Measurements from ENCODE around the gene ACSL4.
"Not testable (repeated sequence)": the region's sequence is repeated elsewhere in the genome, so short reads cannot be mapped to it uniquely, and the experiment has no call there.

Gene ACSL4

DNA sequence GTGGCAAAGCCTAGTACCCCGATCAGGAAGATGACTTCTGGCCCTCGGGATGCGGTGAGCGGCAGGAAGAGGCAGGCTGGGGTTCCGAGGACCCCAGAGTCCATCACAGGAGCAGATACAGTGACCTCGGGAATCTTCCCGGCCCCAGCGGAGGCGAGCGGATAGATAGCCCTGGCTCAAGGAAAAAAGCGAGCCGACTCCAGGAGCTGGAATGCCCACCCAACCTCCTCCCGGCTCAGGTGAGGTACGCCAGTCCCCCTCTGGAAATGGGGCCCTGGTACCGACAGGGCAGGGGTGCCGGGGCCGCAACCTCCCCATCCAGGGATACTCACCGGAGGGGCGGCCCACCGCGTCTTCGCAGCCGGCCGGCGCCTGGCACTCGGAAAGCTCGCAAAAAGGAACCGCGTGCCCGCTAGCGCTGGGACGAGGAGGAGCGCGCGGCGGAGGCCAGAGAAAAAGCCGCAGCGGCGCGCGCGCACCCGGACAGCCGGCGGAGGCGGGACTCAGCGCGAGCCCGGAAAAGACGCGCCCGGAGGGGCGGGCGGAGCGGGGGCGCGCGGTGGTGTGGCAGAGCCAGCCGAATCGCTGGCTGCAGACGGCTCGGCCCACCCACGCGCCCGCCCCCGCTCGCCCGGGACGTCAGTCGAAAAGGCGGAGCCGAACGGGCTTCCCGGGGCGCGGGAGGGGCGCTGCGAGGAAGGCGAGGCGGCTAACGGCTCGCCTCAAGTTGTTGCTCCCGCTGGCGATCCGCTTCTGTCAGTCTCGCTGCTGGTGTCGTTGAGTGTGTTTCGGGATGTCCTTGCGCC, at the start of gene ACSL4:
Gene ACSL4 (minus strand): TSS at position 451 of the 806 bp plus-strand sequence. CDS start 49,894 bp downstream, outside the sequence.
- peak; percentile 71 for DNase-seq (ENCODE audit: low read depth)

DNA sequence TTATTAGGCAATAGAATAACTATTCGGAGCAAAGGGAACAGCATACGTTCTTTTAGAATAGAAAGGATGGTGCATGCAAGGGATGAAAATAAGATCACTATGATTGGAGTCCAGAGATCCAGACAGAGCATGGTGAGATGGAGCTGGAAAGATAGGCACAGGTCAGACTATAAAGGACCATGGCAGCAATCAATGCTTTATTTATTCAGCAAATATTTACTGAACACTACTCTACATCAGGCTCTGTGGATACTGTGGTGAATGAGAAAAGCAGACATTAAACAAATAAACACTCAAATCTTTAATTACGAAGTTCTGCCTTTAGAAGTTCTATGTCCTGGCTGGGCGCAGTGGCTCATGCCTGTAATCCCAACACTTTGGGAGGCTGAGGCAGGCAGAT, 44.7 kb upstream of the ACSL4 start:
- no peak for DNase-seq (ENCODE audit: low read depth)

DNA sequence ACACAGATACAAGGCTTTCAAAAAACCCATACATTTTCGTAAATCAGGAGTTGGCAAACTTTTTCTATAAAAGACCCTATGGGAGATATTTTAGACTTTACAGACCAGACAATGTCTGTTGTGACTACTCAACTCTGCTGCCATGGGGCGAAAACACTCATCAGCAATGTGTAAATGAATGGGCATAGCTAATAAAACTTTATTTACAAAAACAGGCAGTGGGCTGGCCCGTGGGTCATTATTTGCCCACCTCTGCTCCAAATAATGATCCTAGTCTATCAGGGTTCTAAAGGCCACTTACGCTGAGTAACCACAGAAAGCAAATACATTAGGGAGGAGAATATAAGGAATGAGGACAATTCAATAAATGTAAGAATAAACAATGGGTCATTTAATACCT, 43.9 kb upstream of the ACSL4 start:
- no peak for DNase-seq (ENCODE audit: low read depth)

DNA sequence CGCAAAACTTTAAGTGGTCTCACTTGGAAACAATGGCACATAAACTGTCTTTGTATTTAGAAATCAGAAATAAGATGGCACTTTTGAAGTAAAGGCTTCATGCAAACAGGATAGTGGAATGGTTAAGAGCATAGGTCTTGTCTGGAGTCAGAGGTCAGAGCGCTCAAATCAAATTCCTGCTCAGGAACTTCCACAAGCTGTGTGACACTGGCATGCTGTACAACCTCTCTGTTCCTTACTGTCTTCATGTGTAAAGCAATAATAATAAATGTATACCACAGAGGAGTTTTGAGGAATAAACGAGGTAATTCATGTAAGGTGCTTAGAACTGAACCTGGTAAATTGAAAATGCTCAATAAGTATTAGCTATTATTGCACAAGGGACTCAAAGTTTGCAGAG, 43.4 kb upstream of the ACSL4 start:
- no peak for DNase-seq (ENCODE audit: low read depth)

DNA sequence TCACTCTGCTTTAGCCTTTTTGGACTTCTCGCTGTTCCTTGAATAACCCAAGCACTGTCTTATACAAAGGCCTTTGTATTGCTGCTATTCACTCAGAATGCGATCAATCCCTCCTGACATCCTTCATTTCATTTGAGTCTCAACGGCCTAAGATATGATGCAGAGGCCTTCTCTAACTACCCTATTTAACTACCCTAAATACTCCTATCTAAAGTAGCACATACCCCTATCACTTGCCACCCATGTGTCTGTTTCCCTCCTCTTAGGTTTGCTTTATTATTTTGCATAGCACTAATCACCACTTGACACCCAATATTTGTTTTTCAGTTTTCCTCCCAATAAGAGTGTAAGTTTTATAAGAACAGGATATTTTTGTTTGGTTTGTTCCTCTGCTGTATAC, 42.3 kb upstream of the ACSL4 start:
- no peak for DNase-seq (ENCODE audit: low read depth)

GRCh38 chrX:109774706-109775105, 41.6 kb upstream of the ACSL4 start:
- DNase-seq (ENCODE audit: low read depth): no peak

DNA sequence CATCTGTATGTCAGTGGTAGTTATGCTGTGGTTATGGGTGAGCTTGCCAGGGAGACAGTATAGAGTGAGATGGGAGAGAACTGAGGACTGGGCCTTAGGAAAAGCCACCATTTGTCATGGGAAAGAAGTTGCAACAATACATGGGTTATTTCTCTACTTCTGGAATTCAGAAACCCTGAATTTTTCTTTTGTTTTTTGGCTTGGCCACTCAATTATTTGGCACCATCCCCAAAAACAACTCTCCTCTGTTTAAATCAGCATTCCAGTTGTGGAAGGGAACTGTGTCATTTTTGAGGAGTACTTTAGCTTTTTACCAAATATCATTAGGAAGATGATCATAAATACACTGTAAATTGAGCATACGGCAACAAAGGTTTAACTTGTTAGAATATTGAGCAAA, 41.1 kb upstream of the ACSL4 start:
- DNase-seq (ENCODE audit: low read depth): no peak

DNA sequence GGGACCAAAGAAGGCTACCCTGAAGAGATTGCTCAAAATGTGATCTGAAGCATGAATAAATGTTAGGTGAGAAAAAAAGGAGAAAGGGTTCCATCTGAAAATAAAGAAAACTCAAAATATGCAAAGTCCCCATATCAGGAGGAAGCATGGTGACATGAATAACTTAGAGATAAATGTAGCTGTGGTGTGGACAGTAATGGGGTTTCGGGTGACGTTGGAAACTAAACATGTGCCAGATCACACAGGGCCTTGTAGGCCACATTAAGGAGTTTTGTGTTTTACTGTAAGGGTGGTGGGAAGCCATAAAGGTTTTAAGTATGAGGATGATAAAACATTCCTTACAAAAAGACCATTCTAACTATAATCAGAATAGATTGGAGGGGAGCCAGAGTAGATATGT, 40.3 kb upstream of the ACSL4 start:
- no peak for DNase-seq (ENCODE audit: low read depth)

GRCh38 chrX:109770780-109771179, 37.7 kb upstream of the ACSL4 start:
- no peak for DNase-seq (ENCODE audit: low read depth)

- no peak for DNase-seq (ENCODE audit: low read depth)
Observed at GRCh38 chrX:109760922-109761250, 27.8 kb upstream of the ACSL4 start.

GRCh38 chrX:109760209-109760921, 27.3 kb upstream of the ACSL4 start:
- DNase-seq (ENCODE audit: low read depth): no peak

- no peak for DNase-seq (ENCODE audit: low read depth)
Observed at GRCh38 chrX:109753256-109753655, 20.2 kb upstream of the ACSL4 start.

DNA sequence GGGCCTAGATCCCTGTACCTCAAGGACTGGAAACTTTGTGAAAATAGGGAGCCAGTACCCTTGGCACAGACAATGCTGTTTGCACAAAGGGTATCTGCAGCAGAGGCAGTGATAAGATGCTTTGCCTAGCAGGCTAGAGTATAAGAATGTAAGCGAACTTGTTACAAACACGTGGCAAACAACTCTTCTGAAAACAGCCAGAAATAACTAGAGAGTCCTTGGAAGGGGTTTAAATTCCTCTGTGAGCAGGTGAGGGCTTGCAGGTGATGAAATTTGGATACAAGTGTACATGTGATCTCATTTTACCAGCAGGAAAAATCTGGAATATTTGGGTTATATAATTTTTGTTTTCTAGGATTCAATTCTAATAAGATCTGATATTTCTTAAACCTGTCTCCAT, 18.6 kb upstream of the ACSL4 start:
- DNase-seq (ENCODE audit: low read depth): no peak

- no peak for DNase-seq (ENCODE audit: low read depth)
Observed at GRCh38 chrX:109749207-109749606, 16.1 kb upstream of the ACSL4 start.

GRCh38 chrX:109747681-109748080, 14.6 kb upstream of the ACSL4 start:
- no peak for DNase-seq (ENCODE audit: low read depth)

- DNase-seq (ENCODE audit: low read depth): no peak
Observed at GRCh38 chrX:109742722-109743121, 9.7 kb upstream of the ACSL4 start.

GRCh38 chrX:109740896-109741295, 7.8 kb upstream of the ACSL4 start:
- DNase-seq (ENCODE audit: low read depth): not testable (repeated sequence)

DNA sequence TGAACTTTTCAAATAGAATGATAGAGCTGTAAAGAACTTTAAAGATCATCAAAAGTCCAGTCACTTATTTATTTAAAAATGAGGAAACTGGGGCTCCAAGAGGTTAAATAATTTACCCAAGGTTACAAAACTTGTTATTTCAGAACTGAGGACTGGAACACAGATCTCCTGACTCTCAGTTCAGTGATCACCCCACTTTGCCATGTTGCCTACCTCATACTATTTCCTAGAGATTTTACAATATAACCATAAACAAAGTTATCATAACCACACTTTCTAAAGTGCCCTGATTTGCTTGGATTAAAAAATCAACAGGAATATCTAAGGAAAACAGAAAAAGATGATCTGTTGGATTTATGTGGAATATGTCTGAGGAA, 7.4 kb upstream of the ACSL4 start:
- DNase-seq (ENCODE audit: low read depth): no peak

- DNase-seq (ENCODE audit: low read depth): no peak
Observed at GRCh38 chrX:109739625-109740432, 6.8 kb upstream of the ACSL4 start.

DNA sequence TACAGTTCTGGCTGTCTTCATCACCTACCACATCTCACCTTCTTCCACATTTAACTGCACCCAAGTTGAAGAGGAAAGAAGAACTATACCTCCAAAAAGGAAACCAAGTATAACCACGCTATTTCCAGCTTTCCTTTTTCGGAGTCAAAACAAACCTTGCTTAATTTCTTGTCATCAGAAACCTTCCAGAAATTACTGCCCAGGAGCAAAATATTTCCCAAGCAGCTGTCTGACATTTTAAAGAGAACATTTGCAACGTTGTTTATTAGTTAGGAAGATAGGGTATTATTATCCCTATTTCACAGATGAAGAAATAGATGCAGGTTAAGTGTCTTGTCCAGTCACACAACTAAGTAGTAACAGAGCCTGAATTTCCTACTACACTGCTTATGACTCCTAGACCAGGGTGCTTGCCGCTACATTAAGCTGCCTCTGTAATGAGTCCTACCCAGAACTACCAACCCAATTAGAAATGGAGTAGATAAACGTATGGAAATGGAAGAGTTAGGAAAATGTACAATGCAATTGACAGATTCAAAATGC, 2.2 kb upstream of the ACSL4 start:
- no peak for DNase-seq (ENCODE audit: low read depth)

GRCh38 chrX:109733613-109734083, 591 bp upstream of the ACSL4 start:
- no peak for DNase-seq (ENCODE audit: low read depth)

GRCh38 chrX:109732017-109732801, 848 bp downstream of the ACSL4 start:
- DNase-seq (ENCODE audit: low read depth): no peak

Measured in stimulated activated CD8-positive, alpha-beta memory T cell treated with anti-CD3 and anti-CD28 coated beads, Interleukin-15, amount 100 ng/mL, for 1 hour (primary cell).